ENCODE data around the gene MAEL. TPM values are rescaled to one million over a fixed set of nuclear protein-coding genes. Genes with fewer than 3 reads are reported as not detected.

The MAEL gene
- total RNA-seq, 1 experiment from 2014 or later = not detected

DNA sequence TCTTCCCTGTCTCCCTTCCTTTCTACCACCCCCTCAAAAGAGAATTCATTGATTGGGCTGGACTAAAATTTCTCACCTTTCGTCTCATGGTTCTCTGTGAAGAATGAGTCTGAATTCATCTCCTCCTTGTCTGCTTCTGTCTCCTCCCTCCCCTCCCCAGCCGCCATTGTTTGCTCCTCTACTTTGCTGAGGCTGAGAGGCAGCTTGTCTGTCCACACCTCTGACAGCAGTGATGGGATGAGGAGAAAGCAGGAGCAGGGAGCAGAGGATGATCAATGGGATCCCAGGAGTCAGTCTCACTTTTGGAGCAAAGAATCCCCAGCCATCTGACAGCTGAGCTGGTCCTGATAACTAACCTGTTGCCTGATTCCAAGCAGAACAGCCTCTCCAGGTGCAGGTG is 16.3 kb upstream of the MAEL start:
- no peaks in the 10 kb centered on the region for H3K36me3 Mint-ChIP-seq (ENCODE audit: insufficient read depth, unreplicated experiment)
- H3K27ac Mint-ChIP-seq (ENCODE audit: unreplicated experiment) = no peak overlapping the region
- Histone ChIP-seq H3K4me1 (peaks cover 6% of the 10 kb centered on the region; the same call in 1 of the 2 replicates), H3K36me3 (ENCODE audit: control insufficient read depth, insufficient read depth, low read length) (no peaks in the 10 kb centered on the region), H3K27me3 (replicated peaks; ENCODE audit: control insufficient read depth, insufficient read depth, low read length) (peaks cover 3% of the 10 kb centered on the region), H3K4me3 (ENCODE audit: low read depth, low read length) (no peak overlapping the region), H3K9me3 (no peaks in the 10 kb centered on the region)
- BruUV-seq (replicated peaks) = no TSS peak
- TF ChIP-seq, protein P1, sequence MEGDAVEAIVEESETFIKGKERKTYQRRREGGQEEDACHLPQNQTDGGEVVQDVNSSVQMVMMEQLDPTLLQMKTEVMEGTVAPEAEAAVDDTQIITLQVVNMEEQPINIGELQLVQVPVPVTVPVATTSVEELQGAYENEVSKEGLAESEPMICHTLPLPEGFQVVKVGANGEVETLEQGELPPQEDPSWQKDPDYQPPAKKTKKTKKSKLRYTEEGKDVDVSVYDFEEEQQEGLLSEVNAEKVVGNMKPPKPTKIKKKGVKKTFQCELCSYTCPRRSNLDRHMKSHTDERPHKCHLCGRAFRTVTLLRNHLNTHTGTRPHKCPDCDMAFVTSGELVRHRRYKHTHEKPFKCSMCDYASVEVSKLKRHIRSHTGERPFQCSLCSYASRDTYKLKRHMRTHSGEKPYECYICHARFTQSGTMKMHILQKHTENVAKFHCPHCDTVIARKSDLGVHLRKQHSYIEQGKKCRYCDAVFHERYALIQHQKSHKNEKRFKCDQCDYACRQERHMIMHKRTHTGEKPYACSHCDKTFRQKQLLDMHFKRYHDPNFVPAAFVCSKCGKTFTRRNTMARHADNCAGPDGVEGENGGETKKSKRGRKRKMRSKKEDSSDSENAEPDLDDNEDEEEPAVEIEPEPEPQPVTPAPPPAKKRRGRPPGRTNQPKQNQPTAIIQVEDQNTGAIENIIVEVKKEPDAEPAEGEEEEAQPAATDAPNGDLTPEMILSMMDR (IDR thresholded peaks at IDR 0.05; ENCODE audit: insufficient read depth in 1 of 2, low read depth in 1 of 2, low read length in 1 of 2, severe bottlenecking in 1 of 2, unreplicated experiment in 1 of 2) = no peak
- peaks cover 52% of the 10 kb centered on the region for H3K27me3 Mint-ChIP-seq (ENCODE audit: insufficient read depth, unreplicated experiment)
- H3K4me3 Mint-ChIP-seq (ENCODE audit: unreplicated experiment) = no peak overlapping the region
- CTCF ChIA-PET = no interaction called here
- intact Hi-C loops (cut with micrococcal nuclease; ENCODE audit: unreplicated experiment) = no loop called here
- no peak for DNase-seq
- POLR2A ChIA-PET = no interaction called here
- H3K9me3 Mint-ChIP-seq (ENCODE audit: unreplicated experiment) = no peaks in the 10 kb centered on the region
- peaks cover 7% of the 10 kb centered on the region for H3K4me1 Mint-ChIP-seq (ENCODE audit: low read depth, unreplicated experiment)

DNA sequence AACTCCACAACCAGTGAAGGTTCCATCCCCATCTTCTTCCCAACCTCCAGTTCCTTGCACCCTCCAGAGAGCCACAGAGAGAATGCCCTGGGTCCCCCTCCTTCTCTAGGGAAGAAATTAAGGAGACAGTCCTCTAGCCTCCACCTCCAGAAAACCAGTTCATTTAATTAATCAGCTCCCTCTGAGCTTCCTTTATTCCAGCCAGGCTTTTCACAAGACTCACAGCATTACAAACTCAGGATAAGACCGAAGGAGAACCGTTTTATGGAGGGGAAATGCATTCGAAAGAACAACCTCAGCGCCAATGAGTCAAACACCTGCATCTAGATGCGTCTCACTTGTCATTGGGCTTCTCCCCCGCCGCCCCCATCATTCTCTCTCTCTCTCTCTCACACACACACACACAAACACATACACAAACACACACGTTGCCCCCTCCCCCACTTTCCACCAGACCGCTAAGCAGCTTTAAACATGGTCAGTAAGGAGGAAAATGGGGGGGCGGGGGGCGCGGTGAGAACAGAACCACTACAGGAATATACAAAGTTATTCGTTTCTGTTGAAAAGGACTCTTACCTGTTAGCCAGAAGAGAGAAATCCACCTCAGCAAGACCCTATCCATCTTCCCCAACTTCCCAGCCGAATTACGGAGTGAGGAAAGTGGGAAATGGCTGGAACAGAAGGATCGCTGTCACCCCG is 14.3 kb upstream of the MAEL start:
- Mint-ChIP-seq H3K4me3 (ENCODE audit: unreplicated experiment) (peak overlapping the region; percentile 57), H3K27me3 (ENCODE audit: insufficient read depth, unreplicated experiment) (peaks cover 43% of the 10 kb centered on the region), H3K36me3 (ENCODE audit: insufficient read depth, unreplicated experiment) (no peaks in the 10 kb centered on the region), H3K27ac (ENCODE audit: unreplicated experiment) (no peak overlapping the region), H3K9me3 (ENCODE audit: unreplicated experiment) (no peaks in the 10 kb centered on the region), H3K4me1 (ENCODE audit: low read depth, unreplicated experiment) (peaks cover 7% of the 10 kb centered on the region)
- Histone ChIP-seq H3K27me3 (replicated peaks; ENCODE audit: control insufficient read depth, insufficient read depth, low read length) (peaks cover 3% of the 10 kb centered on the region), H3K9me3 (no peaks in the 10 kb centered on the region), H3K4me1 (peaks cover 6% of the 10 kb centered on the region; the same call in 1 of the 2 replicates), H3K4me3 (ENCODE audit: low read depth, low read length) (peak overlapping the region; percentile 51), H3K36me3 (ENCODE audit: control insufficient read depth, insufficient read depth, low read length) (no peaks in the 10 kb centered on the region)
- ChIA-PET POLR2A (no interaction called here), CTCF (interaction anchor here (0.6 to 1.7 kb wide), 2 partner anchors 84 to 148 kb away, joined by 5 to 13 read pairs; no protein-coding TSS in a partner anchor)
- TF ChIP-seq, protein P1 (IDR thresholded peaks at IDR 0.05; ENCODE audit: insufficient read depth in 1 of 2, low read depth in 1 of 2, low read length in 1 of 2, severe bottlenecking in 1 of 2, unreplicated experiment in 1 of 2) = no peak
- intact Hi-C loops (cut with micrococcal nuclease; ENCODE audit: unreplicated experiment) = loop anchor here (1.0 to 2.0 kb wide), 2 partner anchors 64 to 83 kb away; no protein-coding TSS in a partner anchor
- no TSS peak for BruUV-seq (replicated peaks)
- DNase-seq = no peak

DNA sequence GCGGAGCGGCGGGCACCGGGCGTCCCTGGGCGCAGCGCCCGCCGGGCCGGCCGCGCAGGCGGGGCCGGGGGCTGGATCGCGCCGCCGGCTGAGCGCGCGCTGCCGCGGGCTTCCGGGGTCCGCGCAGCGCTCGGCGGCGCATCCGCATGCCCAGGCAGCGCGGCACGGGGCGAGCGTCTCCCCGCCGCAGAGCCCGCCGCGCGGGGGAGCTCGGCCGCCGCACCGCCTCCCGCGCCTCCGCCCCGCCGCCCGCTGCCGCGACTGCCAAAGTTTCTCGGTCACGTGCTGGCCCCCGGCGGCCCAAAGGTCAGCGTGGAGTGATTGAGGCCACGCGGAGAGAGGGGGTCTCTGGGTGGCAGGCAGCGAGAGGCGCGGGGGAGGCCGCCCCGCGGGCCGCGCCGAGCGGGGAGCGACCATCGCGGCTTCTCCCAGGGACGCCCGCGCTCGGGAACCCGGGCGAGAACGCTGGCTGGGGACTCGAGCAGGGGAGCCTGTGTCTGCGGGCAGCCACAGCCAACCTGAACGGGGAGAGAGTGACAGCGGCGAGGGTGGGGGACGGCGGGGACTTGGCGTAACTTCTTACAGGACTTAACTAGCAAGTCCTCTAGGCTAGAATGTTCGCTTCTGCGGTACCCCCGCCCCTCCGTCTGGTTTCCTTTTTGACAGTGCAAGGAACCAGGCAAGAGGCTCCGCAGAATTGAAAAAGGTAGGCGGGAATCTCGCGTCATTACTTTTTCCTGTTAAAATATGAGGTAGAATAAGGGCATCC is 13.5 kb upstream of the MAEL start, which contains the start of gene ILDR2:
TSS of gene ILDR2 (minus strand) at position 180 of the 769 bp plus-strand sequence. CDS start 272 bp downstream, outside the sequence.
- TF ChIP-seq, protein P1 (IDR thresholded peaks at IDR 0.05; ENCODE audit: insufficient read depth in 1 of 2, low read depth in 1 of 2, low read length in 1 of 2, severe bottlenecking in 1 of 2, unreplicated experiment in 1 of 2) = no peak
- CTCF ChIA-PET = interaction anchor here (1.7 kb wide), 1 partner anchor 83 kb away, joined by 13 read pairs; no protein-coding TSS in a partner anchor

More for the DNA sequence above, 13.5 kb upstream of the MAEL start, which contains the start of gene ILDR2:
- Histone ChIP-seq H3K4me1 (peaks cover 6% of the 10 kb centered on the region; the same call in 1 of the 2 replicates), H3K9me3 (no peaks in the 10 kb centered on the region), H3K4me3 (ENCODE audit: low read depth, low read length) (peak within 1 kb of the TSS; percentile 70), H3K36me3 (ENCODE audit: control insufficient read depth, insufficient read depth, low read length) (no peaks in the 10 kb centered on the region), H3K27me3 (replicated peaks; ENCODE audit: control insufficient read depth, insufficient read depth, low read length) (peaks cover 3% of the 10 kb centered on the region)
- POLR2A ChIA-PET = no interaction called here
- Mint-ChIP-seq H3K36me3 (ENCODE audit: insufficient read depth, unreplicated experiment) (no peaks in the 10 kb centered on the region), H3K4me1 (ENCODE audit: low read depth, unreplicated experiment) (peaks cover 7% of the 10 kb centered on the region), H3K4me3 (ENCODE audit: unreplicated experiment) (peak within 1 kb of the TSS; percentile 57), H3K27me3 (ENCODE audit: insufficient read depth, unreplicated experiment) (peaks cover 38% of the 10 kb centered on the region), H3K27ac (ENCODE audit: unreplicated experiment) (no peak within 1 kb of the TSS), H3K9me3 (ENCODE audit: unreplicated experiment) (no peaks in the 10 kb centered on the region)
- no TSS peak for BruUV-seq (replicated peaks)
- DNase-seq = peak; percentile 55 to 57
- intact Hi-C loops (cut with micrococcal nuclease; ENCODE audit: unreplicated experiment) = loop anchor here (1.0 to 2.0 kb wide), 2 partner anchors 65 to 82 kb away; no protein-coding TSS in a partner anchor

Data from Caco-2 (cell line).